Esophagus (tissue), 2 donors: ENCODE measurements around the gene ATRNL1. TPM values are rescaled to one million over a fixed set of nuclear protein-coding genes. Genes with fewer than 3 reads are reported as not detected.

Experiments used
- H3K27ac ChIP-seq, 2 donors: one replicate each; pipeline ENCODE4 v1.5.1; 2013; ENCODE audit warnings: low read depth in 2 of 2, mild to moderate bottlenecking in 2 of 2, inconsistent platforms in 1 of 2, low read length in 1 of 2, moderate library complexity in 1 of 2
- H3K27me3 ChIP-seq, 2 donors: one replicate each; pipeline ENCODE4 v1.6.1; 2013; ENCODE audit warnings: low read length in 2 of 2, control low read depth in 1 of 2, mild to moderate bottlenecking in 1 of 2; ENCODE audit not compliant: insufficient read depth in 2 of 2, control insufficient read depth in 1 of 2
- H3K36me3 ChIP-seq, 2 donors: one replicate each; pipeline ENCODE4 v1.6.1; 2013; ENCODE audit warnings: low read length in 1 of 2; ENCODE audit not compliant: control insufficient read depth in 2 of 2, insufficient read depth in 2 of 2
- H3K4me1 ChIP-seq, 2 donors: one replicate each; pipeline ENCODE4 v1.6.1; 2013; ENCODE audit warnings: low read length in 1 of 2; ENCODE audit not compliant: control insufficient read depth in 2 of 2, insufficient read depth in 2 of 2
- H3K4me3 ChIP-seq, 2 donors: one replicate each; pipeline ENCODE4 v1.5.1; 2013; ENCODE audit warnings: low read length in 2 of 2, mild to moderate bottlenecking in 2 of 2, low read depth in 1 of 2, moderate library complexity in 1 of 2
- H3K9me3 ChIP-seq, 2 donors: one replicate each; pipeline ENCODE4 v1.6.1; 2013; ENCODE audit warnings: mild to moderate bottlenecking in 2 of 2, low read depth in 1 of 2, low read length in 1 of 2, moderate library complexity in 1 of 2; ENCODE audit not compliant: control insufficient read depth in 2 of 2, insufficient read depth in 1 of 2
- WGBS, 2 donors: extraction: QIAGEN DNeasy Blood & Tissue Kit; methylation state at CpG; one replicate each; pipeline ENCODE4 v1.1.7; 2013; 5-methylcytosine and 5-hydroxymethylcytosine counted together
- polyA plus RNA-seq, 2 donors: library from polyadenylated mRNA; stranded (reverse); fragments of 200-250 nt; gene quantifications; one replicate each; pipeline ENCODE4 v1.2.3, GENCODE V29; 2013
- donor health status: healthy with polysubstance abuse.
- donor health status: Bipolar disorder and iron deficiency.

ATRNL1 gene
- polyA plus RNA-seq, 2 donors, result 0.20 to 0.39 TPM

DNA sequence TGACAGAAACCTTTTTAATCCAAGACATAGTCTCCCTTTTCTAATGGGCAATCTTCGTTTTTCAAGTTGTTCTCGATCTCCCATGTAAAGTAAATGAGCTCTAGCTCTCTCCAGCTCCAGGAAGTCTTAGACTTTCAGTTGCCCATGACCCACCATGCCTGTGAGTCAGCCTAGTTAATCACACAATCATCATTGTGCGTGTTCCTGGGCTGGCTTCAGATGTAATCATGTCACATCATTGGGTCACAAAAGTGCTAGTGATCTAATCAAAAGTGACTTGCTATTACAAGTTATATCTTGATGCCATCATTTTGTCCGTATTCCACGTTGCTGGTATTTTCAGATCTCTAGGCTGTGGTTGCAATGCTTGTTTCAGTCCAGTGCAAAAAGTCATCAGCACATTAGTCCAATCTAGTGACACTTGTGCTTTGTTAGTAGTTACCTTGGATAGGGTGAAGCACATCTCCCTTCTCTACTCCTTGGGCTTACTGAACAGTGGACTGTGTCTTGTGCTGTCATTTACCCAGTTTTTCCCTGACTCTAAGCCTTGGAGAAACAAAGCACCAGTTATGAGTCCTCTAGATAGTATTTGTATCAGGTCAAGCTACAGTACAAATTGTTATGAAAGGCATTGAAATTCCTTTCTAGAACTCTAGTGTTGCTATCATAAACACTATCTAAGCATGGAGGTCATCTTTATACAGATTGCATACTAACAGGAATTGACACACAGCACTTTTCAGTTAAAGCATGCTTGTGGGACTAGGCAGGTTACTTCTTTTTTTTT lies 863.3 kb downstream of the ATRNL1 start:
- H3K27ac ChIP-seq, result no peak overlapping the region
- WGBS, 2 donors, result 76 to 83% methylated on average over 5 of the region's 5 CpGs

DNA sequence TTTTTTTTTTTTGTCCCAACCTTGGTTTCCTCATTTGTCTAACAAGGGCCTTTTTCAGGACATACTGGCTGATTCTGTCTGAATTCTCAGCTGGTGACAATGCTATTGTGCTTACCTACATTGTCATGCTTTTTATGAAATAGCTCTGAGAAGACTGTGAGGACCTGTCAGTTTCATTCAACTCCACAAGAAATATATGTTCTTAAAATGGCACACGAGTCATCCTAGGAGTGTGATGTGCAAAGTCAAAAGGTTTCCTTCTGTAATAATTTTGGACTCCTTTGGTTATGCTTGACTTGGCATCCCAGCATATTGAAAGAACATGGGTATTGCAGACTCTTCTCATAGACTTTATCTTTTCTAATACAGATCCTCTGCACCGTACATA lies 863.8 kb downstream of the ATRNL1 start:
- no peak overlapping the region for H3K4me3 ChIP-seq
- WGBS, 2 donors, result 80 to 87% methylated on average over 2 of the region's 2 CpGs

More for the DNA sequence above, 863.3 kb downstream of the ATRNL1 start:
- H3K27me3 ChIP-seq, result no peaks in the 10 kb centered on the region
- no peaks in the 10 kb centered on the region for H3K9me3 ChIP-seq
- no peaks in the 10 kb centered on the region for H3K4me1 ChIP-seq
- H3K4me3 ChIP-seq, result no peak overlapping the region
- H3K36me3 ChIP-seq, result no peaks in the 10 kb centered on the region

DNA sequence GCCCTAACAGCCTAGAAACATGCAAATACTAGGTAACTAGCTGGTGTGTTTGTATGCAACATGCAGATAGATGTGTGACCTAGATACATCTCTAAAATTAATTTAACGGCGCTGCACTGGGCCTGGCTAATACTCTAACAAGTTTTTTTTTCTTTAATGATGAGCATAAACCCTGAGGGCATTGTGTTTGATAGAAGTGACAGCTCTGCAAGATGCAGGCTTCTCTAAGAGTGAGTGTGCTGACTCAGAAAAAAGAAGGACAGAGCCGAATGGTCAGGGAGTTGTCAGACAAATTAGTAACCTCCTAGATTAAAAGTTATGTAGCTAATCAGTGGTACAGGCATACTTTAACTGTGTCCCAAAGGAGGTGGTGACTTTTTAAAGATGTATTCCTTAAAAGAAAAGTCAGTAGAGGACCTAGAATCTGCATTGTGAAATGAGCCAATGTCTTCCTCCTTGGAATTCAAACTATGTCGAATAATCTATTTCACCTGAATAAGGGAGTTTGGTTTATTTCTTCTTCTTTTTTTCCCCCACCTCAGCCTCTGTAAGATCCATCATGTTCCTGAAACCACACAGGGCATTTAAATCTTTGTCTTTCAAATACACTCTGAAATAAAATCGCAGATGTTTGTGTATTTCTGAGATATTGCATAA lies 864.7 kb downstream of the ATRNL1 start:
- Histone ChIP-seq H3K27ac (no peak overlapping the region), H3K4me1 (no peaks in the 10 kb centered on the region), H3K27me3 (no peaks in the 10 kb centered on the region), H3K4me3 (no peak overlapping the region), H3K36me3 (no peaks in the 10 kb centered on the region), H3K9me3 (no peaks in the 10 kb centered on the region)
- WGBS, 2 donors, result 91 to 92% methylated on average over 5 of the region's 5 CpGs

More for the DNA sequence above, 863.8 kb downstream of the ATRNL1 start:
- Histone ChIP-seq H3K27ac (no peak overlapping the region), H3K27me3 (no peaks in the 10 kb centered on the region), H3K36me3 (no peaks in the 10 kb centered on the region), H3K9me3 (no peaks in the 10 kb centered on the region), H3K4me1 (no peaks in the 10 kb centered on the region)

DNA sequence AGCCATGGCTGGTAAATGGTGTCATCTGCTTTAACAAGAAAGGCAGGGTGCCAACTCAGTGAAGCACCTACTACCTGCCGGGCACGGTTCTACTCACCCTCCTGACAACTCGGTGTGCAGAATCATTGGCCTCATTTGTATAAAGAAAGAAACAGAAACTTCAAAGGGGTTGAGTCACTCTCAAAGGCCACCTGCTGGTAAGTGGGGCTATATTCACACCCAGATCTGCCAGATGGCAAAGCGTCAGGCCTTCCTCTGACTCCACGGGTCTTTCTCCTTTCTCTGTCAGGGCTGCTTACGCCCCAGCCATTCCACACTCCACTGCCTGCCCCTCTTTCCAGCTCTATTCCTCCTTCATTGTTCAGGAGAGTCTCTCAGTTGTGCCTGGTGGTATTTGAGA lies 870.7 kb downstream of the ATRNL1 start:
- no peaks in the 10 kb centered on the region for H3K4me1 ChIP-seq
- no peaks in the 10 kb centered on the region for H3K9me3 ChIP-seq
- 42 to 46% methylated on average over 6 of the region's 6 CpGs for WGBS, 2 donors

DNA sequence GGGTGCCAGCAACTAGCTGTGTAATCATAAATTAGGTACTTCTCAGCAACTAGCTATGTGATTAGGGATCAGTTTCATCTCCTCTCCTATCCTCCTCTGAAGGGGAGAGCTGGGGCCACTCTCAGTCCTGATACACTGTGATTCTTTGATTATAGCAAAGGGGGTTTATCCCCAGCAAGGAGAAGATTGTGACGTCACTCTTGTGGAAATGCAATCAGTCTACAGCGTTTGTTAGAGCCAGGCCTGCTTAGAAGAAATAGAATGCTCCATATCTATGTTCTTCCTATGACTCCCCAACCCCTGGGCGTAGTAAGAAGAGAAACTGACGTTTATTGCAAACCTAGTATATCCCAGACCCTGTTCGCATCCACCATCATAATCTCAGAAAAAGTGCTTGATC lies 871.7 kb downstream of the ATRNL1 start:
- Histone ChIP-seq H3K9me3 (no peaks in the 10 kb centered on the region), H3K27ac (no peak overlapping the region), H3K27me3 (no peaks in the 10 kb centered on the region), H3K4me1 (no peaks in the 10 kb centered on the region), H3K4me3 (no peak overlapping the region), H3K36me3 (no peaks in the 10 kb centered on the region)
- WGBS, 2 donors, result 88 to 89% methylated on average over 5 of the region's 5 CpGs

More for the DNA sequence above, 870.7 kb downstream of the ATRNL1 start:
- no peak overlapping the region for H3K27ac ChIP-seq
- H3K27me3 ChIP-seq, result no peaks in the 10 kb centered on the region
- no peaks in the 10 kb centered on the region for H3K36me3 ChIP-seq
- H3K4me3 ChIP-seq, result no peak overlapping the region

DNA sequence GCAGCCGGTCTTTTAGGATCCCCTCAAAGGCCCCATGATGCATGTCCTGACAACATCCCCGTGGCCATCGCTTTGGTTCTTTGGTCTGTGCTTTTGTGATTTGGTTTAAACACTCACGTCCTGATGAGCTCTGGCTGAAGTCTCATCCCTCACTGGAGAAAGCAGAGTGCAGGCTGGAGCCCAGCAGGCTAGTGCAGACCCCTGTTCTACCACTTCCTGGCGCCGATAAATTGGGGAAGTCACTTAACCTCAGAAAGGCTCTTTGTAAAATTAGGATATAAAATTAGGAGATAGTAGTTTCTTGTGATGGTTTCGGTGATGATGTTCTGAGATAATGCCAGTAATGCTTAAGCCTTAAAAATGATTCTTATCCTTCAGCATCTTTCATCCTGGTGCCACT lies 872.2 kb downstream of the ATRNL1 start:
- 78 to 82% methylated on average over 7 of the region's 7 CpGs for WGBS, 2 donors
- Histone ChIP-seq H3K27me3 (no peaks in the 10 kb centered on the region), H3K27ac (no peak overlapping the region), H3K4me3 (no peak overlapping the region), H3K4me1 (no peaks in the 10 kb centered on the region), H3K36me3 (no peaks in the 10 kb centered on the region), H3K9me3 (no peaks in the 10 kb centered on the region)

DNA sequence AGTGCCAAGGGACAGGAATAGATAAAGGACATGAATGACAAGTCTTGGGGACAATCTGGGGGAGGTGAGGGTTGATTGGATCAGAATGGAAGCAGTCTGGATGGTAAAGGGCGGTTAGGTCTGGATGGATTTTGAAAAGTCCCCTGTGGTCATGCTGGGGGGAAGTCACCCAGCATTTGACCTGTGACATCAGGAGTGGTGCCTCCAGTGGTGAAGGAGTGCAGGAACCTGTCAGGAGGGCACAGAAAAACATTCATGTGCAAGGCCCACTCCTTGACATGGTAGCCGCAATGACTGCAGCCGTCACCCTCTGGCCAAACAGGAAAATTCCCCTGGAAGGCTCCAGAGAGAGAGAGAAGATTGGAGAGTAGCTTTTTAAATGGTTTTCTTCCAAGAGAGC lies 875.1 kb downstream of the ATRNL1 start:
- no peaks in the 10 kb centered on the region for H3K27me3 ChIP-seq
- H3K36me3 ChIP-seq, result no peaks in the 10 kb centered on the region
- H3K4me3 ChIP-seq, result no peak overlapping the region
- WGBS, 2 donors, result 92 to 94% methylated on average over 3 of the region's 3 CpGs
- peaks cover 0 to 2% of the 10 kb centered on the region in 2 donors for H3K9me3 ChIP-seq
- H3K4me1 ChIP-seq, result no peaks in the 10 kb centered on the region
- no peak overlapping the region for H3K27ac ChIP-seq

DNA sequence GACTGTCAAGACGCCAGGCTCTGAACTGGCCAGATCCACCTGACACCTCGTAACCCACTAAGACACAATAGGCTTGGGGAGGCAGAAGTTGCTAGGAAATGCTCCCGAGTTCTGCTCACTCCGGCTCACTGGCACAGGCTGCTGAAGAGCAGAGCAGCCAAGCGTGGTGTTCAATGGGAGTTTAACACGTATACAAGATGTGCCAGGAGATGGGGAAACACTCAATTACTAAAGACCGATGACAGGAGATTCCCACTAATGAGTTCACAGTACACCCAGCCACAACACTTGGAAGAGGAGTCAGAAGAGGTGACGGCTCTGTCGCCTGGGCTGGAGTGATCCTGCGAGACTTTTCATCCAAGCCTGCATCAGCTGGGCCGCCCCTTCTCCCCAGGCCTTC lies 876.4 kb downstream of the ATRNL1 start:
- no peak overlapping the region for H3K4me3 ChIP-seq
- H3K9me3 ChIP-seq, result peaks cover 0 to 2% of the 10 kb centered on the region in 2 donors
- H3K36me3 ChIP-seq, result no peaks in the 10 kb centered on the region
- WGBS, 2 donors, result 79% methylated on average over 11 of the region's 11 CpGs
- no peaks in the 10 kb centered on the region for H3K27me3 ChIP-seq
- no peak overlapping the region for H3K27ac ChIP-seq
- H3K4me1 ChIP-seq, result no peaks in the 10 kb centered on the region

DNA sequence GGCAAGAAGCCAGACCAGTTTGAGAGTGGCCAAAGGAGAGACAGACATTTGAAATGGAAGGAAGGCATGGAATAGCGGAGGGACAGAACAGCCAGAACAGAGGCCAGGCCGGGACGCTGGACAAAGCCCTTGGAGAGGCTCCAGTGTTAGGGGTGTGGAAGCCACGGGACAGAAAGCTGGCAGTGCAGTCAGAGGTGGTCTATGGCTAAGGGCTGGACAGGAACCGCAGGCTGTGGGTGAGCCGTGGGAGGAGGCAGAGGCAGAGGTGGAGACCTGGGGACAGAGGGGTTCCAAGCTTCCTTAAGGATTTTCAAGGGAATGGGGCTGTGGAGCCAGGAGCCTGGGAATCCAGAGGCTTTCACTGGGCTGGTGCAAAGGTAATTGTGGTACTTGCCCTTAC lies 878.8 kb downstream of the ATRNL1 start:
- Histone ChIP-seq H3K4me3 (no peak overlapping the region), H3K27me3 (no peaks in the 10 kb centered on the region), H3K4me1 (no peaks in the 10 kb centered on the region), H3K36me3 (no peaks in the 10 kb centered on the region), H3K27ac (no peak overlapping the region), H3K9me3 (peaks cover 0 to 2% of the 10 kb centered on the region in 2 donors)
- 83 to 85% methylated on average over 6 of the region's 6 CpGs for WGBS, 2 donors

DNA sequence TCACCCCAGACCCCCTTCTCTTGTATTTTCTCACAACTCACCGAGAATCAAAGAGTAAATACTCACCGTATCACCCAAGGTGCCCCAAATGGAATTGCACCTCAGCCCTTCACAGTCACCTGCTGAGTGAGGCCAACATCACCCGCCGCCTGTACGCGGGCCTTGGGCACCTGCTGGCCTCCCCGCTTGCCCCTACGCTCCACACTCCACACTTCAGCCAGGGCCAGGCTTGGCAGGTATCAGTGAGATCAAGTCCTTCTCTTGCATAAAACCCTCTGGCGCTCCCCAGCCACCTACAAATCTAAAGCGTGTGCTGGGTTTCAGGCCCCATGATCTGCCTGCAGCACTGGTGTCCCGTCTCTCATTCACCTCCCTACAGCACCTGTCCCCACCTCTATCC lies 879.3 kb downstream of the ATRNL1 start:
- Histone ChIP-seq H3K36me3 (no peaks in the 10 kb centered on the region), H3K4me3 (no peak overlapping the region), H3K27ac (no peak overlapping the region), H3K9me3 (peaks cover 0 to 2% of the 10 kb centered on the region in 2 donors), H3K4me1 (no peaks in the 10 kb centered on the region), H3K27me3 (no peaks in the 10 kb centered on the region)
- 77 to 86% methylated on average over 11 of the region's 11 CpGs for WGBS, 2 donors
